A673 (cell line): ENCODE results near the gene GALNT13. TPM values are rescaled to one million over a fixed set of nuclear protein-coding genes. Genes with fewer than 3 reads are reported as not detected.

Experiments used
- BruUV-seq: library from RNA; stranded (reverse); fragments of 400-500 nt; replicated peaks from 2 replicates; lab custom pipeline; 2021; lab: Mats Ljungman, UMichigan
- CTCF ChIA-PET: fragments of 300-600 bp; sonication (Branson Sonifier 250); formaldehyde crosslinking; loops from one replicate; lab custom pipeline; 2022; ENCODE audit warnings: antibody characterized with exemption; lab: Charles Lee
- POLR2A ChIA-PET: fragments of 300-600 bp; sonication (Branson Sonifier 250); formaldehyde crosslinking; loops from one replicate; lab custom pipeline; 2022; ENCODE audit warnings: antibody characterized with exemption; ENCODE audit not compliant: low non-redundant PET; lab: Charles Lee
- DNase-seq: peaks from one replicate; pipeline ENCODE4 v3.0.0-alpha.2; 2015; ENCODE audit warnings: low spot score
- H3K27ac ChIP-seq: fragments of 200-600 bp; sonication (generic); 2 replicates; pipeline ENCODE4 v1.5.1; 2016; ENCODE audit warnings: mixed run types, low read depth, mild to moderate bottlenecking, mixed read lengths, antibody characterized with exemption, low read length; ENCODE audit not compliant: poor library complexity, severe bottlenecking
- H3K27me3 ChIP-seq: fragments of 200-600 bp; sonication (generic); replicated peaks from 2 replicates; pipeline ENCODE4 v1.6.1; 2017; ENCODE audit warnings: mixed run types, low read depth, mild to moderate bottlenecking, mixed read lengths, antibody characterized with exemption, low read length; ENCODE audit not compliant: insufficient read depth, poor library complexity
- H3K36me3 ChIP-seq: fragments of 200-600 bp; sonication (generic); 2 replicates; pipeline ENCODE4 v1.6.1; 2016; ENCODE audit warnings: mixed run types, mild to moderate bottlenecking, mixed read lengths, antibody characterized with exemption, low read length; ENCODE audit not compliant: insufficient read depth, poor library complexity, severe bottlenecking
- H3K4me1 ChIP-seq: fragments of 200-600 bp; sonication (generic); 2 replicates; pipeline ENCODE4 v1.6.1; 2017; ENCODE audit warnings: mixed run types, mild to moderate bottlenecking, mixed read lengths, antibody characterized with exemption, low read length; ENCODE audit not compliant: insufficient read depth, poor library complexity, severe bottlenecking
- H3K4me3 ChIP-seq: fragments of 200-600 bp; sonication (generic); 2 replicates; pipeline ENCODE4 v1.5.1; 2016; ENCODE audit warnings: low read depth, mixed run types, mild to moderate bottlenecking, mixed read lengths, low read length; ENCODE audit not compliant: poor library complexity, severe bottlenecking
- H3K9me3 ChIP-seq: fragments of 200-600 bp; sonication (generic); 2 replicates; pipeline ENCODE4 v1.6.1; 2016; ENCODE audit warnings: mixed run types, low read depth, mild to moderate bottlenecking, mixed read lengths, antibody characterized with exemption, low read length; ENCODE audit not compliant: poor library complexity, severe bottlenecking
- CTCF ChIP-seq: fragments of 300-800, 200-600 bp; sonication (generic); conservative IDR thresholded peaks from 2 replicates; pipeline ENCODE4 v1.5.1; 2017; ENCODE audit warnings: low read depth, mild to moderate bottlenecking, antibody characterized with exemption, low read length, moderate library complexity, mixed read lengths
- EZH2 ChIP-seq: fragments of 200-600 bp; sonication (generic); IDR thresholded peaks from 2 replicates; pipeline ENCODE4 v1.6.1; 2017; ENCODE audit warnings: borderline replicate concordance, low read depth, mild to moderate bottlenecking, mixed read lengths, antibody characterized with exemption, low read length; ENCODE audit not compliant: poor library complexity, severe bottlenecking
- intact Hi-C: fragments of 100-400 bp; cut with micrococcal nuclease; formaldehyde crosslinking; loops from one replicate; pipeline ENCODE4 v1.10.0; 2022; ENCODE audit not compliant: unreplicated experiment
- total RNA-seq: library from RNA; stranded (reverse); gene quantifications from 2 replicates; pipeline ENCODE4 v1.2.3, GENCODE V29; 2021

GALNT13 gene
- total RNA-seq, 1 experiment from 2014 or later = not detected

GRCh38 chr2:154433010-154433409, 561.3 kb downstream of the GALNT13 start:
- no peak for DNase-seq
- intact Hi-C loops = no loop called here
- Histone ChIP-seq H3K4me1 (no peaks in the 10 kb centered on the region), H3K27me3 (no peaks in the 10 kb centered on the region), H3K9me3 (no peaks in the 10 kb centered on the region), H3K4me3 (no peak overlapping the region), H3K27ac (no peak overlapping the region), H3K36me3 (no peaks in the 10 kb centered on the region)
- POLR2A ChIA-PET = no interaction called here
- no TSS peak for BruUV-seq
- CTCF ChIA-PET = no interaction called here
- TF ChIP-seq CTCF (no peak), EZH2 (no peak)

GRCh38 chr2:154437104-154437503, 565.4 kb downstream of the GALNT13 start:
- no peaks in the 10 kb centered on the region for H3K27me3 ChIP-seq
- POLR2A ChIA-PET = no interaction called here
- H3K27ac ChIP-seq = no peak overlapping the region
- intact Hi-C loops = no loop called here
- H3K4me3 ChIP-seq = no peak overlapping the region
- H3K36me3 ChIP-seq = no peaks in the 10 kb centered on the region
- no peak for DNase-seq
- H3K9me3 ChIP-seq = no peaks in the 10 kb centered on the region
- no TSS peak for BruUV-seq
- H3K4me1 ChIP-seq = no peaks in the 10 kb centered on the region
- TF ChIP-seq EZH2 (no peak), CTCF (no peak)
- CTCF ChIA-PET = no interaction called here

GRCh38 chr2:154439156-154439555, 567.4 kb downstream of the GALNT13 start:
- Histone ChIP-seq H3K9me3 (no peaks in the 10 kb centered on the region), H3K36me3 (no peaks in the 10 kb centered on the region), H3K27ac (no peak overlapping the region), H3K4me3 (no peak overlapping the region), H3K4me1 (no peaks in the 10 kb centered on the region), H3K27me3 (no peaks in the 10 kb centered on the region)
- CTCF ChIA-PET = interaction anchor here (1.1 kb wide), 1 partner anchor 870 kb away, joined by 5 read pairs; no protein-coding TSS in a partner anchor
- TF ChIP-seq EZH2 (no peak), CTCF (peak; percentile 45)
- POLR2A ChIA-PET = no interaction called here
- peak; percentile 10 for DNase-seq
- intact Hi-C loops = no loop called here
- no TSS peak for BruUV-seq
